ENCODE data around the gene BAD. TPM values are rescaled to one million over a fixed set of nuclear protein-coding genes. Genes with fewer than 3 reads are reported as not detected.
A peak's percentile ranks its signal among the peaks of the same experiment; 100 is the strongest.

The BAD gene
- total RNA-seq, 2 donors from 2014 or later, result 51.1 to 85.9 TPM

GRCh38 chr11:64276653-64277431, 7.6 kb downstream of the BAD start:
- no peak overlapping the region for H3K27ac ChIP-seq
- intact Hi-C loops (cut with DNase I), result no loop called here

GRCh38 chr11:64275841-64276240, 8.6 kb downstream of the BAD start:
- 73 to 79% methylated on average over 2 of the region's 2 CpGs for WGBS, 2 donors

More at GRCh38 chr11:64276653-64277431, 7.6 kb downstream of the BAD start:
- 83 to 89% methylated on average over 8 to 17 of the region's 17 CpGs for WGBS, 2 donors
- no peaks in the 10 kb centered on the region for H3K27me3 ChIP-seq
- no peak for ATAC-seq
- no peak overlapping the region for H3K4me3 ChIP-seq
- TF ChIP-seq, protein P1, sequence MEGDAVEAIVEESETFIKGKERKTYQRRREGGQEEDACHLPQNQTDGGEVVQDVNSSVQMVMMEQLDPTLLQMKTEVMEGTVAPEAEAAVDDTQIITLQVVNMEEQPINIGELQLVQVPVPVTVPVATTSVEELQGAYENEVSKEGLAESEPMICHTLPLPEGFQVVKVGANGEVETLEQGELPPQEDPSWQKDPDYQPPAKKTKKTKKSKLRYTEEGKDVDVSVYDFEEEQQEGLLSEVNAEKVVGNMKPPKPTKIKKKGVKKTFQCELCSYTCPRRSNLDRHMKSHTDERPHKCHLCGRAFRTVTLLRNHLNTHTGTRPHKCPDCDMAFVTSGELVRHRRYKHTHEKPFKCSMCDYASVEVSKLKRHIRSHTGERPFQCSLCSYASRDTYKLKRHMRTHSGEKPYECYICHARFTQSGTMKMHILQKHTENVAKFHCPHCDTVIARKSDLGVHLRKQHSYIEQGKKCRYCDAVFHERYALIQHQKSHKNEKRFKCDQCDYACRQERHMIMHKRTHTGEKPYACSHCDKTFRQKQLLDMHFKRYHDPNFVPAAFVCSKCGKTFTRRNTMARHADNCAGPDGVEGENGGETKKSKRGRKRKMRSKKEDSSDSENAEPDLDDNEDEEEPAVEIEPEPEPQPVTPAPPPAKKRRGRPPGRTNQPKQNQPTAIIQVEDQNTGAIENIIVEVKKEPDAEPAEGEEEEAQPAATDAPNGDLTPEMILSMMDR (IDR thresholded peaks at IDR 0.05), result no peak
- TF ChIP-seq POLR2A (IDR thresholded peaks at IDR 0.05), result no peak
- H3K36me3 ChIP-seq (replicated peaks in 1 of 2; ENCODE audit: insufficient read depth in 1 of 2, low read depth in 2 of 2), result peaks cover 0 to 3% of the 10 kb centered on the region in 2 donors
- peaks cover 22% of the 10 kb centered on the region for H3K4me1 ChIP-seq
- H3K9me3 ChIP-seq, result no peaks in the 10 kb centered on the region
- no peak for DNase-seq

DNA sequence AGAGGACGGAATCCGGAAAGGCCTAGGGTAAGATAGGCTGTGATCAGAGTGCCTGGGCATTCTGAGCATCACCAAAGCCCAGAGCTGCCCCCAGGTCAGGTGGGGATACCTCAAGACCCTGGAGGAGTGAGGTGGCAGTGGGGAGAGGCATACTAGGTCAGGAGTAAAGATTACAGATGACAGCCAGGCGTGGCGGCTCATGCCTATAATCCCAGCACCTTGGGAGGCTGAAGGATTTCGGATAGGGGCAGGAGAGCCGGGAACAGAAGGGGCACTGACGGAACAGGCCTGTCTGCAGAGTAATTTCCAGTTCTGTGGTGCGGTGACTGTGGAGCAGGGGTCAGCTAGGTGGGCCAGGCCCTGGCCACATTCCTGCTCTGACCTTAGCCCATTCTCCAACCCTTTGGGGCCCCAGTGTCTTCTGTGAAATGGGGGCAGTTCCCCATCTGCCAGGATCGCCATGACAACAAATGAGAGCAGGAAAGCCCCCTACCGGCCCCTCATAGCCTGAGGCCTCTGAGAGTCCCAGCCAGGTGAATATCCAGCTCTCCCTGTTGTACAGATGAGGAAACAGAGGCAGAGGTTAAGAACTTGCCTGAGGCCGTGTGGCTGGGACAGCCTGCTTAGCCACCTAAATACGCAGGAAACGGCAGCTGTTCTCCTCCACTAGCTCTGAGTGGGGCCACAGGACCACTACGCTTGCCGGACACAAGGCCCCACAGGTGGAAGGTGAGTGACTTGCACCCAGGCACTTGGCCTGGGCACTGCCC, 9.2 kb downstream of the BAD start:
- Histone ChIP-seq H3K36me3 (replicated peaks in 1 of 2; ENCODE audit: insufficient read depth in 1 of 2, low read depth in 2 of 2) (peaks cover 0 to 3% of the 10 kb centered on the region in 2 donors), H3K9me3 (no peaks in the 10 kb centered on the region), H3K27me3 (no peaks in the 10 kb centered on the region), H3K27ac (no peak overlapping the region), H3K4me3 (no peak overlapping the region), H3K4me1 (peaks cover 26% of the 10 kb centered on the region)
- no peak for TF ChIP-seq POLR2A (IDR thresholded peaks at IDR 0.05)
- TF ChIP-seq, protein P1 (IDR thresholded peaks at IDR 0.05), result no peak
- ATAC-seq, result no peak
- intact Hi-C loops (cut with DNase I), result no loop called here
- 91 to 96% methylated on average over 9 to 15 of the region's 15 CpGs for WGBS, 2 donors
- no peak for DNase-seq

More at GRCh38 chr11:64275841-64276240, 8.6 kb downstream of the BAD start:
- Histone ChIP-seq H3K36me3 (replicated peaks in 1 of 2; ENCODE audit: insufficient read depth in 1 of 2, low read depth in 2 of 2) (peaks cover 0 to 3% of the 10 kb centered on the region in 2 donors), H3K27ac (no peak overlapping the region), H3K4me1 (peaks cover 26% of the 10 kb centered on the region), H3K27me3 (no peaks in the 10 kb centered on the region), H3K9me3 (no peaks in the 10 kb centered on the region), H3K4me3 (no peak overlapping the region)
- ATAC-seq, result no peak
- DNase-seq, result no peak
- TF ChIP-seq POLR2A (IDR thresholded peaks at IDR 0.05), result no peak
- TF ChIP-seq, protein P1 (IDR thresholded peaks at IDR 0.05), result no peak
- intact Hi-C loops (cut with DNase I), result no loop called here

DNA sequence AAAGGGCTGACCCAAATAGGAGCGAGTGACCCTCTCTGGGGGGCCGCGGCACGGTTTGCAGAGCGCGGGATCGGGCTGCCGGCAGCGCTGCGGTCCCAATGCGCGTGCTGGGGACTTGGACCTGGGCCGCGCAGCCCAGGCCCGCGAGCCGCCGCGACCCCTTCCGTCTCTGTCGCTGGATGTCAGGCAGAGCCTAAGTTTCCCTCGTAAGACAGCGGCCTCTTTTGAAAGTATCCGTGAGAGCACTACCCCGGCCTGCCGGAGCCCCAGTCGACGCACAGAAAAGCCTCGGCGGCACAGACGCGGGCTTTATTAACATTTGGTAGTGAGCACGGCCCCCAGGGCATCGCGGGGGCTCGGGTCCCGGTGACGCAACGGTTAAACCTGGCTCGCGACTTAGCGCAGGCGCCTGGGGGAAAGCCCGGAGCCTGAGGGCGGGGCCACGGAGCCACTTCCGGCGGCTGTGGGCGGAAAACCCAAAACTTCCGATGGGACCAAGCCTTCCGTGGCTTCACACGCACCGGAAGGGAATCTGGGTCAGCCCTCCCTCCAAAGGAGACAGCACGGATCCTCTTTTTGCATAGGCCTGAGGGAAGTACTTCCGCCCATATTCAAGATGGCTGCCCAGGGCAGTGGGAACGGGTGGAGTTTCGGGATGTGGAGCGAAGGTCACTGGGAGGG, 14.8 kb downstream of the BAD start:
- intact Hi-C loops (cut with DNase I), result no loop called here
- peaks cover 44% of the 10 kb centered on the region for H3K4me1 ChIP-seq

More for the DNA sequence above, 14.8 kb downstream of the BAD start:
- TF ChIP-seq, protein P1 (IDR thresholded peaks at IDR 0.05), result peak in 3 of 7 experiments; percentile 22 to 29 (median 25)
- TF ChIP-seq POLR2A (IDR thresholded peaks at IDR 0.05), result peak in 2 of 3 donors; percentile 52 to 66
- peak overlapping the region; percentile 95 to 98 (median 96) for H3K27ac ChIP-seq
- ATAC-seq (peak; percentile 86), DNase-seq (peak; percentile 98 to 99 (median 98))
- 0% methylated on average over 5 to 58 of the region's 58 CpGs for WGBS, 2 donors
- H3K9me3 ChIP-seq, result no peaks in the 10 kb centered on the region
- H3K36me3 ChIP-seq (replicated peaks in 1 of 2; ENCODE audit: insufficient read depth in 1 of 2, low read depth in 2 of 2), result no peaks in the 10 kb centered on the region
- H3K27me3 ChIP-seq, result no peaks in the 10 kb centered on the region
- peak overlapping the region; percentile 53 to 83 for H3K4me3 ChIP-seq

All from body of pancreas (tissue), 4 donors.